ENCODE data around the gene PLOD1.

DNA sequence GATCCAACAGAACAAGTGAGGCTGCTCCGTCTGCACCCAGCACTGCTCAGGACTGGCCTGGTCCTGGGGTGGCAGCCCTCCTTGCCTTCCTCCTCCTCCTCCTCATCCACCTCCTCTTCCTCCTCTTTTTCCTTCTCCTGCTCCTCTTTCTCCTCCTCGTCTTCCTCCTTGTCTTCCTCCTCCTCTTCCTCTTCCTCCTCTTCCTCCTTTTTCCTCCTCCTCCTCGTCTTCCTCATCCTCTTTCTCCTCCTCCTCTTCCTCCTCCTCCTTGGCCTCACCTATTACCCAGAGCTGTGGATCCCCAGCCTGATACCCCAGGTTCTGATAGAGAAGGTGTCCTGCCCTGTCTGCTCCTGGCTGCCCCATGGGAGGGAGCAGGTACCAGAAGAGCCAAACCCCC is 29.1 kb downstream of the PLOD1 start:
- TF ChIP-seq CTCF (optimal IDR thresholded peaks at IDR 0.05 in 1 of 3, IDR thresholded peaks at IDR 0.05 in 1 of 3, conservative IDR thresholded peaks at IDR 0.05 in 1 of 3; ENCODE audit: extremely low read depth in 1 of 3, insufficient read depth in 2 of 3, low read length in 3 of 3) (no peak), EZH2 (IDR thresholded peaks at IDR 0.05; ENCODE audit: low read length) (no peak)
